Stimulated activated CD8-positive, alpha-beta memory T cell treated with anti-CD3 and anti-CD28 coated beads, Interleukin-2, amount 100 ng/mL, for 1 hour (primary cell): ENCODE results near the gene ITPR3.
"Not testable (repeated sequence)": the region's sequence is repeated elsewhere in the genome, so short reads cannot be mapped to it uniquely, and the experiment has no call there.

Experiments used
- DNase-seq, 2 donors: peaks; one replicate each; pipeline ENCODE4 v3.0.0-alpha.2; 2020; ENCODE audit warnings: low read depth in 2 of 2

The ITPR3 gene

GRCh38 chr6:33591424-33592032, 29.6 kb upstream of the ITPR3 start:
- no peak for DNase-seq

- DNase-seq = no peak
These were observed 28.9 kb upstream of the ITPR3 start for GRCh38 chr6:33592280-33592594.

GRCh38 chr6:33592595-33593413, 28.3 kb upstream of the ITPR3 start:
- peak in 1 of 2 donors; percentile 14 for DNase-seq

- DNase-seq = no peak
These were observed 27.8 kb upstream of the ITPR3 start for GRCh38 chr6:33593414-33593727.

GRCh38 chr6:33595001-33595846, 25.9 kb upstream of the ITPR3 start:
- DNase-seq = no peak

GRCh38 chr6:33596894-33597293, 24.2 kb upstream of the ITPR3 start:
- not testable (repeated sequence) for DNase-seq

GRCh38 chr6:33597551-33598322, 23.4 kb upstream of the ITPR3 start:
- no peak for DNase-seq

GRCh38 chr6:33599413-33599938, 21.6 kb upstream of the ITPR3 start:
- no peak for DNase-seq

- DNase-seq = no peak
These were observed 20.4 kb upstream of the ITPR3 start for GRCh38 chr6:33600761-33601160.

GRCh38 chr6:33602180-33602579, 18.9 kb upstream of the ITPR3 start:
- no peak for DNase-seq

- DNase-seq = no peak
These were observed 15.9 kb upstream of the ITPR3 start for GRCh38 chr6:33604941-33605854.

- DNase-seq = no peak
These were observed 14.5 kb upstream of the ITPR3 start for GRCh38 chr6:33606642-33607041.

GRCh38 chr6:33607126-33607783, 13.9 kb upstream of the ITPR3 start:
- no peak for DNase-seq

GRCh38 chr6:33607784-33608161, 13.3 kb upstream of the ITPR3 start:
- no peak for DNase-seq

- no peak for DNase-seq
These were observed 12.1 kb upstream of the ITPR3 start for GRCh38 chr6:33609019-33609418.

- DNase-seq = no peak
These were observed 11.6 kb upstream of the ITPR3 start for GRCh38 chr6:33609528-33609927.

GRCh38 chr6:33610067-33610466, 11.1 kb upstream of the ITPR3 start:
- no peak for DNase-seq

- no peak for DNase-seq
These were observed 10.1 kb upstream of the ITPR3 start for GRCh38 chr6:33610779-33611732.

- no peak for DNase-seq
These were observed 7.9 kb upstream of the ITPR3 start for GRCh38 chr6:33613146-33613794.
